Coronary artery (tissue), 2 donors: ENCODE results near the gene FBXL22.

ENCODE experiments used
- DNase-seq: peaks from one replicate; pipeline ENCODE4 v3.0.0-alpha.2; 2017; ENCODE audit warnings: low spot score
- H3K27ac ChIP-seq, 2 donors: fragments of 200-600 bp; sonication (generic); one replicate each; pipeline ENCODE4 v1.5.1; 2016 to 2019
- H3K4me3 ChIP-seq: fragments of 200-600 bp; sonication (generic); 2 replicates; pipeline ENCODE4 v1.5.1; 2016; ENCODE audit warnings: mild to moderate bottlenecking, moderate library complexity
- CTCF ChIP-seq: fragments of 200-600 bp; sonication (generic); IDR thresholded peaks from one replicate; pipeline ENCODE4 v1.5.1; 2019; ENCODE audit warnings: antibody characterized with exemption

The FBXL22 gene

GRCh38 chr15:63638839-63639238, 41.7 kb downstream of the FBXL22 start:
- Histone ChIP-seq H3K27ac (no peak overlapping the region), H3K4me3 (no peak overlapping the region)
- TF ChIP-seq CTCF: no peak
- DNase-seq: no peak

DNA sequence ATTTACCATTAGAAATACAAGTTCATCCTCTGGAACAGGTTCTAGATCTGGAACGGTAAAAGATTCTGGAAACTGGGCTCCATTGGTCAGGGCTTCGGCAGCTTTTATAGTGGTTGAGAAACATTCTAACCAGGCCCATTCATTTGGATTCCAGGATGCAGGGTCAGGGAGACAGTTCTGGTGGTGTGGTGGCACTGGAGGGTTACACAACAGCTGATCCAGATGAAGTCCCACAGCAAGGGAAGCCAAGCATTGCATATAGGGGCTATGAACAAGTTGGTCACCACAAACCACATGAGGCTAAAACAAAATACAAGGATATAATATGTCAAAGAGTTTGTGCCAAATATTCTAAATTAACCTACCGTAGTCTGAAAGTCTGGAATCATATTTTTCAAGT, 43.0 kb downstream of the FBXL22 start:
- DNase-seq: no peak
- Histone ChIP-seq H3K4me3 (no peak overlapping the region), H3K27ac (no peak overlapping the region)
- no peak for TF ChIP-seq CTCF
